ENCODE data around the gene MED4. TPM values are rescaled to one million over a fixed set of nuclear protein-coding genes. Genes with fewer than 3 reads are reported as not detected.

MED4 gene
- total and polyA plus RNA-seq, 2 experiments from 2014 or later: 29.0 to 92.5 TPM

DNA sequence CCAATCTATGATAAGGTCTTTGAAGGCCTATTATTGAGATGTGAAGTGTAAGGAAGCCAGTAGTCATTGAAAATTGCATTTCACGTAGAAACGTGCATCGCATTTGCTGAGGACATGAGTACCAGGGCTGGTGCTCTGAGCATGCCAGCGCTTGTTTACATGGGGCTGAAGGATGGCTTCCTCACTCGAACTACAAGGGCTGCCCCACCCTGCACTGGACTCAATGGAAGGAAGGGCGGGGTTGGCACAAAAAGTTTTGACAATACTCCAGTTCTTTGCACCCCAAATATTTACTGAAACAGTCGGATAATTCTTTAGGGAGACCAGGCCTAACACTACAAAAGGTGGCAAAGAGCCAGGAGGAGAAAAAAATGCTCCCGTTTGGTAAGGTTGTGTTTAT, 28.9 kb upstream of the MED4 start (continued):
- TF ChIP-seq ZNF462 (CRISPR knock-in tag; IDR thresholded peaks at IDR 0.05) (no peak), EZH2 (IDR thresholded peaks at IDR 0.05; ENCODE audit: low read depth, unreplicated experiment) (no peak), JUNB (IDR thresholded peaks at IDR 0.05; ENCODE audit: unreplicated experiment) (no peak), NANOG (IDR thresholded peaks at IDR 0.05; ENCODE audit: borderline replicate concordance) (no peak), ZNF331 (CRISPR knock-in tag; IDR thresholded peaks at IDR 0.05; ENCODE audit: low read depth) (no peak), ZNF114 (CRISPR knock-in tag; IDR thresholded peaks at IDR 0.05) (no peak), POLR2AphosphoS5 (IDR thresholded peaks at IDR 0.05; ENCODE audit: low read depth) (no peak), ETS1 (IDR thresholded peaks at IDR 0.05) (no peak)

DNA sequence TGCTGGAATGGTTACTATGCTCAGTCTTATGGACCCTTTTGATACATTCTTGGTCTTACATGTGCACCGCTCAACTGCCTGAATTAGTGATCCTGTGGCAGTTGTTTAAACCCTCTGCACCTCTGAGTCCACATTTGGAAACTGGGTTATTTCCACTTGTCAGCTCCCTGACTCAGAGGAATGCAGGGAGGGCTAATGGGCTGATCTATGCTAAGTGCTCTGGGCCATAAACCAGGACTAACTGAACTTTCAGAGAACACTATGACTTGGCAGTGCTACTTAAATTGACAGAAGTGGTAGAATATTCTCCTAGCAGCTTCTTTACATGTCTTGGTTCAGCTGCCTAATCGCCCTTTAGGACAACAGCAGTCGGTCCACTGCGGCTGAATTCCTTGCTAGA, 26.8 kb upstream of the MED4 start:
- H3K27ac ChIP-seq (ENCODE audit: low read depth): no peak overlapping the region
- no peaks in the 10 kb centered on the region for H3K36me3 Mint-ChIP-seq (ENCODE audit: low read depth)
- H3K4me2 ChIP-seq: no peak overlapping the region
- peaks cover under 1% of the 10 kb centered on the region; the same call in 1 of the 3 replicates for H3K4me1 Mint-ChIP-seq
- H3K79me2 ChIP-seq (replicated peaks; ENCODE audit: insufficient read depth): no peaks in the 10 kb centered on the region
- DNase-seq (ENCODE audit: low spot score) (no peak), ATAC-seq (no peak)
- no peaks in the 10 kb centered on the region for H3F3A ChIP-seq (replicated peaks; ENCODE audit: low read depth)
- no peaks in the 10 kb centered on the region for H3K27me3 Mint-ChIP-seq (ENCODE audit: insufficient read depth, low read depth, poor library complexity)
- peaks cover 3% of the 10 kb centered on the region for H3K9me2 ChIP-seq (ENCODE audit: insufficient read depth)
- H3K4me1 ChIP-seq (ENCODE audit: insufficient read depth): no peaks in the 10 kb centered on the region
- peak overlapping the region; percentile 76 for H2AFZ ChIP-seq
- no peaks in the 10 kb centered on the region for H4K20me1 ChIP-seq (replicated peaks; ENCODE audit: insufficient read depth)
- no peaks in the 10 kb centered on the region for H3K9me3 Mint-ChIP-seq
- H3K4me3 ChIP-seq: no peak overlapping the region
- H3K4me3 Mint-ChIP-seq: no peak overlapping the region
- no peaks in the 10 kb centered on the region for H3K27me3 ChIP-seq (ENCODE audit: insufficient read depth)
- no peaks in the 10 kb centered on the region for H3K36me3 ChIP-seq (ENCODE audit: insufficient read depth)
- no peak overlapping the region for H3K27ac Mint-ChIP-seq
- no peak for TF ChIP-seq ZNF462 (CRISPR knock-in tag; IDR thresholded peaks at IDR 0.05)
